K562 (cell line): Measurements from ENCODE around the gene UQCRC2. TPM values are rescaled to one million over a fixed set of nuclear protein-coding genes. Genes with fewer than 3 reads are reported as not detected.

Source experiments
- BMI1 ChIP-seq: fragments of 150-350 bp; IDR thresholded peaks from 2 replicates; pipeline ENCODE4 v1.6.1; 2014; ENCODE audit warnings: low read length
- ESRRA ChIP-seq: fragments of 450-650 bp; IDR thresholded peaks from 2 replicates; pipeline ENCODE4 v1.6.1; 2014; ENCODE audit warnings: low read depth, mild to moderate bottlenecking, moderate library complexity, borderline replicate concordance
- NCOA4 ChIP-seq: fragments of 450-650 bp; IDR thresholded peaks from 2 replicates; pipeline ENCODE4 v1.6.1; 2018; ENCODE audit warnings: mild to moderate bottlenecking; ENCODE audit not compliant: partially characterized antibody
- RBFOX2 ChIP-seq: fragments of 200-400 bp; formaldehyde crosslinking; IDR thresholded peaks from 2 replicates; pipeline ENCODE4 v1.6.1; 2017; ENCODE audit warnings: low read depth, mild to moderate bottlenecking, low read length, moderate library complexity
- SAP30 ChIP-seq: fragments of 200-600 bp; sonication (generic); IDR thresholded peaks from 2 replicates; pipeline ENCODE4 v1.6.1; 2012; ENCODE audit warnings: borderline replicate concordance, low read depth, mild to moderate bottlenecking, moderate library complexity, low read length, control low read depth, inconsistent platforms; ENCODE audit not compliant: insufficient read depth, poor library complexity, severe bottlenecking
- SRF ChIP-seq, 2 experiments: fragments of 250-450, 450-650 bp in 1 of 2; sonication (Bioruptor Pico) in 1 of 2; sonication (generic) in 1 of 2; formaldehyde crosslinking; IDR thresholded peaks; 2 replicates each; pipeline versions ENCODE4 v1.5.0 to v1.5.1; 2020 to 2022; ENCODE audit warnings: mild to moderate bottlenecking in 1 of 2, missing genetic modification reagents in 1 of 2
- ZBTB11 ChIP-seq, 3 experiments: fragments of 200-800 bp in 1 of 3; fragments of 250-450 bp in 1 of 3; fragments of 450-650 bp in 1 of 3; sonication (Bioruptor Pico) in 1 of 3; sonication (Bioruptor generic) in 1 of 3; formaldehyde crosslinking in 1 of 3; IDR thresholded peaks; 2 replicates each; pipeline versions ENCODE4 v1.6.1 to v1.8.0; 2016 to 2022; ENCODE audit warnings: mild to moderate bottlenecking in 2 of 3, missing genetic modification characterization in 2 of 3, missing compliant biosample characterization in 1 of 3, moderate library complexity in 1 of 3
- ZFX ChIP-seq: sonication (generic); formaldehyde crosslinking; IDR thresholded peaks from 2 replicates; pipeline ENCODE4 v1.8.0; 2022; ENCODE audit warnings: mild to moderate bottlenecking, missing genetic modification reagents, moderate library complexity
- ZNF263 ChIP-seq: sonication (generic); formaldehyde crosslinking; IDR thresholded peaks from 2 replicates; pipeline ENCODE4 v1.8.0; 2022; ENCODE audit warnings: mild to moderate bottlenecking, missing genetic modification reagents, borderline replicate concordance
- ZNF551 ChIP-seq: fragments of 250-450 bp; sonication (Bioruptor Pico); IDR thresholded peaks from 2 replicates; pipeline ENCODE4 v1.5.0; 2021; ENCODE audit warnings: mild to moderate bottlenecking, moderate library complexity
- polyA plus RNA-seq, 8 experiments: library from polyadenylated mRNA; depleted of rRNA in 4 of 8; stranded (reverse) in 5 of 8; unstranded in 3 of 8; fragments of >200 nt; fragmentation: Nextera tagmentation in 2 of 8; fragmentation: Illumina TruSeq in 1 of 8; extraction: Ambion mirVana in 2 of 8; extraction: Trizol in 1 of 8; gene quantifications; 2 replicates each; pipeline versions ENCODE4 v1.2.1 to v1.2.3, GENCODE V29; 2011 to 2014; ENCODE audit warnings: inconsistent platforms in 1 of 8, missing spikeins in 1 of 8
- total RNA-seq, 7 experiments: library from RNA; depleted of rRNA in 6 of 7; stranded (reverse); fragments of >200 nt in 6 of 7; fragmentation: Illumina TruSeq in 2 of 7; extraction: Trizol in 2 of 7; gene quantifications; 2 replicates each; pipeline versions ENCODE4 v1.2.1 to v1.2.3, GENCODE V29; 2011 to 2021; ENCODE audit warnings: low replicate concordance in 1 of 7
- TF ChIP-seq, protein P1 (sequence below), 2 experiments: fragments of 450-650 bp in 1 of 2; sonication (generic) in 1 of 2; formaldehyde crosslinking in 1 of 2; IDR thresholded peaks; 2 replicates each; pipeline versions ENCODE4 v1.7.1 to v1.9.0; 2016 to 2022; ENCODE audit warnings: inconsistent platforms in 1 of 2, mild to moderate bottlenecking in 1 of 2, missing genetic modification reagents in 1 of 2

Gene UQCRC2
- total and polyA plus RNA-seq, 9 of the 15 experiments (the other 6 are each of a cell fraction or from before 2014, with no cell fraction given): 177 to 516 (median 319) TPM

DNA sequence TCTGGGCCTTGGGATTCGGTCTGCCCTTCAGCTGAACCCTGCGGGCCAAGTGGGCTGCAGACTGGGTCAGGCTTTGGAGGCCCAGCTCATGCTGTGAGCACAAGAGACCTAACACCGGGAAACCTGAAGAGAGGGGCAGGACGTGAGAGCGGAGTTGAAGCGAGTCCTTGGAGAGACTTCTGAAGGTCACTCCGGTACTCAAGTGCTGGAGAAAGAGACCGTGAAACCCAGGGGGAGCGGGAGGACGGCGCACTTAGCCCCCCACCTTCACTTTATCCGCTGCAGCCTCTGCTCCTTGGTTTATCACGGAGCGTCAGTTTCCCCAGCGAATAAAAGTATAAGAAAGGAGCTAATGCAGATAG, 361 bp downstream of the UQCRC2 start (continued):
- TF ChIP-seq ZBTB11 (CRISPR knock-in tag; IDR thresholded peaks at IDR 0.05) (peak in 1 of 3 experiments; percentile 48; a peak in 1 of 6 replicates), NCOA4 (peak; percentile 43), ZFX (CRISPR knock-in tag) (peak; percentile 37), SRF (CRISPR knock-in tag; IDR thresholded peaks at IDR 0.05) (no peak), RBFOX2 (peak; percentile 8; the same call in 1 of the 2 replicates), ZNF263 (CRISPR knock-in tag) (peak; percentile 28; the same call in 1 of the 2 replicates), ESRRA (peak; percentile 84), SAP30 (no peak), ZNF551 (CRISPR knock-in tag) (no peak), BMI1 (no peak)
- TF ChIP-seq, protein P1, sequence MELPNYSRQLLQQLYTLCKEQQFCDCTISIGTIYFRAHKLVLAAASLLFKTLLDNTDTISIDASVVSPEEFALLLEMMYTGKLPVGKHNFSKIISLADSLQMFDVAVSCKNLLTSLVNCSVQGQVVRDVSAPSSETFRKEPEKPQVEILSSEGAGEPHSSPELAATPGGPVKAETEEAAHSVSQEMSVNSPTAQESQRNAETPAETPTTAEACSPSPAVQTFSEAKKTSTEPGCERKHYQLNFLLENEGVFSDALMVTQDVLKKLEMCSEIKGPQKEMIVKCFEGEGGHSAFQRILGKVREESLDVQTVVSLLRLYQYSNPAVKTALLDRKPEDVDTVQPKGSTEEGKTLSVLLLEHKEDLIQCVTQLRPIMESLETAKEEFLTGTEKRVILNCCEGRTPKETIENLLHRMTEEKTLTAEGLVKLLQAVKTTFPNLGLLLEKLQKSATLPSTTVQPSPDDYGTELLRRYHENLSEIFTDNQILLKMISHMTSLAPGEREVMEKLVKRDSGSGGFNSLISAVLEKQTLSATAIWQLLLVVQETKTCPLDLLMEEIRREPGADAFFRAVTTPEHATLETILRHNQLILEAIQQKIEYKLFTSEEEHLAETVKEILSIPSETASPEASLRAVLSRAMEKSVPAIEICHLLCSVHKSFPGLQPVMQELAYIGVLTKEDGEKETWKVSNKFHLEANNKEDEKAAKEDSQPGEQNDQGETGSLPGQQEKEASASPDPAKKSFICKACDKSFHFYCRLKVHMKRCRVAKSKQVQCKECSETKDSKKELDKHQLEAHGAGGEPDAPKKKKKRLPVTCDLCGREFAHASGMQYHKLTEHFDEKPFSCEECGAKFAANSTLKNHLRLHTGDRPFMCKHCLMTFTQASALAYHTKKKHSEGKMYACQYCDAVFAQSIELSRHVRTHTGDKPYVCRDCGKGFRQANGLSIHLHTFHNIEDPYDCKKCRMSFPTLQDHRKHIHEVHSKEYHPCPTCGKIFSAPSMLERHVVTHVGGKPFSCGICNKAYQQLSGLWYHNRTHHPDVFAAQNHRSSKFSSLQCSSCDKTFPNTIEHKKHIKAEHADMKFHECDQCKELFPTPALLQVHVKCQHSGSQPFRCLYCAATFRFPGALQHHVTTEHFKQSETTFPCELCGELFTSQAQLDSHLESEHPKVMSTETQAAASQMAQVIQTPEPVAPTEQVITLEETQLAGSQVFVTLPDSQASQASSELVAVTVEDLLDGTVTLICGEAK (IDR thresholded peaks at IDR 0.05): peak; percentile 11; the same call in 1 of the 2 replicates
- TF ChIP-seq, protein P1 (CRISPR knock-in tag; IDR thresholded peaks at IDR 0.05): no peak
